Endothelial cell of umbilical vein (primary cell): ENCODE results near the gene MOGAT3. TPM values are rescaled to one million over a fixed set of nuclear protein-coding genes. Genes with fewer than 3 reads are reported as not detected.
A peak's percentile ranks its signal among the peaks of the same experiment; 100 is the strongest.

Experiments
- BruUV-seq: library from RNA; stranded (reverse); fragments of 400-500 nt; replicated peaks from 2 replicates; lab custom pipeline; 2021; lab: Mats Ljungman, UMichigan
- CTCF ChIA-PET: fragments of 300-600, 350-600 bp; sonication (Branson Sonifier 250); formaldehyde crosslinking; loops from one replicate; lab custom pipeline; 2021; ENCODE audit warnings: antibody characterized with exemption, inconsistent platforms; lab: Charles Lee
- POLR2A ChIA-PET: fragments of 300-600, 350-600 bp; sonication (Branson Sonifier 250); formaldehyde crosslinking; loops from one replicate; lab custom pipeline; 2021; ENCODE audit warnings: antibody characterized with exemption, inconsistent platforms; lab: Charles Lee
- DNase-seq: peaks from one replicate; pipeline ENCODE4 v3.0.0-alpha.2; 2011; ENCODE audit warnings: low read depth, low spot score
- FAIRE-seq: peaks from 2 replicates; lab custom pipeline; 2011; peaks lifted over from hg19 to GRCh38; lab: Jason Lieb, UNC
- H2AFZ ChIP-seq: 2 replicates; pipeline ENCODE4 v1.6.0; 2012; ENCODE audit warnings: low read depth, low read length, control low read depth, inconsistent platforms
- H3K27ac ChIP-seq: 2 replicates; pipeline ENCODE4 v1.5.1; 2011; ENCODE audit warnings: low read depth, mild to moderate bottlenecking, control low read depth, low read length, moderate library complexity; ENCODE audit not compliant: insufficient read depth
- H3K27me3 ChIP-seq, 2 experiments: 2 replicates each; pipeline versions ENCODE4 v1.6.0 to v1.6.1; 2011; ENCODE audit warnings: low read length in 2 of 2, mixed read lengths in 1 of 2; ENCODE audit not compliant: control insufficient read depth in 2 of 2, insufficient read depth in 2 of 2
- H3K36me3 ChIP-seq, 2 experiments: 2 replicates in 1 of 2; 3 replicates in 1 of 2; pipeline ENCODE4 v1.5.1; 2011; ENCODE audit warnings: low read length in 2 of 2, mild to moderate bottlenecking in 1 of 2, moderate library complexity in 1 of 2; ENCODE audit not compliant: control insufficient read depth in 2 of 2, insufficient read depth in 2 of 2; ENCODE audit errors: extremely low read depth in 1 of 2
- H3K4me1 ChIP-seq: 3 replicates; pipeline ENCODE4 v1.5.1; 2011; ENCODE audit warnings: mild to moderate bottlenecking, low read length; ENCODE audit not compliant: control insufficient read depth, insufficient read depth; ENCODE audit errors: extremely low read depth
- H3K4me2 ChIP-seq: 2 replicates; pipeline ENCODE4 v1.6.1; 2011; ENCODE audit warnings: low read length, control low read depth, mixed read lengths; ENCODE audit not compliant: insufficient read depth
- H3K4me3 ChIP-seq, 3 experiments: fragments of 200-600 bp in 1 of 3; sonication (generic), shearing (Covaris generic) in 1 of 3; replicated peaks in 1 of 3; 2 replicates each; pipeline ENCODE4 v1.5.1; 2011 to 2016; ENCODE audit warnings: control low read depth in 3 of 3, low read length in 3 of 3, mild to moderate bottlenecking in 2 of 3, inconsistent platforms in 1 of 3, low read depth in 1 of 3, moderate library complexity in 1 of 3; ENCODE audit not compliant: insufficient read depth in 1 of 3
- H3K79me2 ChIP-seq: 2 replicates; pipeline ENCODE4 v1.6.0; 2012; ENCODE audit warnings: low read length, inconsistent platforms; ENCODE audit not compliant: control insufficient read depth, insufficient read depth
- H3K9ac ChIP-seq: replicated peaks from 2 replicates; pipeline ENCODE3; 2011; ENCODE audit warnings: low read length, control low read depth; ENCODE audit not compliant: insufficient read depth; ENCODE audit errors: extremely low read depth
- H3K9me1 ChIP-seq: replicated peaks from 3 replicates; pipeline ENCODE4 v1.6.0; 2011; ENCODE audit warnings: mild to moderate bottlenecking, low read length; ENCODE audit not compliant: control insufficient read depth, insufficient read depth; ENCODE audit errors: extremely low read depth
- H3K9me3 ChIP-seq: replicated peaks from 2 replicates; pipeline ENCODE4 v1.5.1; 2012; ENCODE audit warnings: low read length, inconsistent platforms; ENCODE audit not compliant: control insufficient read depth, insufficient read depth
- H4K20me1 ChIP-seq: replicated peaks from 2 replicates; pipeline ENCODE3; 2011; ENCODE audit warnings: mild to moderate bottlenecking, low read length; ENCODE audit not compliant: control insufficient read depth, insufficient read depth; ENCODE audit errors: extremely low read depth
- CTCF ChIP-seq, 2 donors: IDR thresholded peaks; 1 replicate in 1 of 2; 2 replicates in 1 of 2; pipeline ENCODE4 v1.5.1; 2011; ENCODE audit warnings: low read length in 2 of 2, mild to moderate bottlenecking in 2 of 2, moderate library complexity in 2 of 2, control low read depth in 1 of 2, inconsistent platforms in 1 of 2, low read depth in 1 of 2; ENCODE audit not compliant: insufficient read depth in 1 of 2; ENCODE audit errors: extremely low read depth in 1 of 2
- EZH2 ChIP-seq: IDR thresholded peaks from 2 replicates; pipeline ENCODE4 v1.6.1; 2012; ENCODE audit warnings: borderline replicate concordance, low read depth, mild to moderate bottlenecking, moderate library complexity, low read length, inconsistent platforms; ENCODE audit not compliant: severe bottlenecking
- FOS ChIP-seq: IDR thresholded peaks from 2 replicates; pipeline ENCODE4 v1.6.1; 2011; ENCODE audit warnings: mild to moderate bottlenecking, low read length, moderate library complexity, borderline replicate concordance; ENCODE audit not compliant: insufficient read depth
- GATA2 ChIP-seq: IDR thresholded peaks from 2 replicates; pipeline ENCODE4 v1.7.0; 2011; ENCODE audit warnings: low read depth, mild to moderate bottlenecking, moderate library complexity, mixed read lengths, low read length; ENCODE audit not compliant: insufficient read length, insufficient read depth
- JUN ChIP-seq: IDR thresholded peaks from 2 replicates; pipeline ENCODE4 v1.6.1; 2011; ENCODE audit warnings: borderline replicate concordance, low read depth; ENCODE audit not compliant: insufficient read length, insufficient read depth
- MAX ChIP-seq: IDR thresholded peaks from 2 replicates; pipeline ENCODE4 v1.6.1; 2011; ENCODE audit not compliant: insufficient read depth, insufficient read length
- MYC ChIP-seq: IDR thresholded peaks from one replicate; pipeline ENCODE4 v1.6.1; 2011; ENCODE audit warnings: mild to moderate bottlenecking, low read depth, low read length
- POLR2A ChIP-seq: IDR thresholded peaks from 2 replicates; pipeline ENCODE4 v1.6.1; 2012; ENCODE audit warnings: low read depth, mild to moderate bottlenecking, control low read depth, low read length
- POLR2AphosphoS5 ChIP-seq: IDR thresholded peaks from 2 replicates; pipeline ENCODE4 v1.6.1; 2012; ENCODE audit warnings: low read depth, mild to moderate bottlenecking, control low read depth, low read length, moderate library complexity; ENCODE audit not compliant: insufficient read depth
- dilution Hi-C: fragments of 300-500 bp; cut with MboI; formaldehyde crosslinking; loops from one replicate; pipeline ENCODE4 v1.15.0; 2019; ENCODE audit warnings: low sequenced_read_pairs; ENCODE audit not compliant: extremely low pct_ligation_motif_present
- intact Hi-C: fragments of 100-400 bp; cut with micrococcal nuclease; formaldehyde crosslinking; loops from one replicate; pipeline ENCODE4 v1.10.0; 2022
- polyA plus RNA-seq, 4 experiments: library from polyadenylated mRNA; depleted of rRNA in 3 of 4; stranded (reverse) in 3 of 4; unstranded in 1 of 4; fragments of >200 nt; gene quantifications; 2 replicates each; pipeline versions ENCODE4 v1.2.1 to v1.2.3, GENCODE V29; 2011 to 2012; ENCODE audit warnings: missing spikeins in 1 of 4
- total RNA-seq: library from RNA; stranded (reverse); gene quantifications from 2 replicates; pipeline ENCODE4 v1.2.3, GENCODE V29; 2021

MOGAT3 gene
- total and polyA plus RNA-seq, 2 donors (not counting 3 experiments of a cell fraction or from before 2014, with no cell fraction given): not detected

GRCh38 chr7:101239191-101239950, 38.5 kb upstream of the MOGAT3 start:
- dilution Hi-C loops: no loop called here
- H3K4me2 ChIP-seq: peak overlapping the region; percentile 1
- ChIA-PET CTCF (interaction anchor here (1.1 to 3.5 kb wide), 5 partner anchors 10 to 47 kb away, joined by 3 to 18 read pairs (median 12); partner anchors contain the start of genes PLOD3 and ZNHIT1), POLR2A (no interaction called here)
- H3K27me3 ChIP-seq: no peaks in the 10 kb centered on the region
- no peak overlapping the region for H3K9ac ChIP-seq
- peaks cover 21% of the 10 kb centered on the region for H3K79me2 ChIP-seq
- no peak overlapping the region for H3K4me3 ChIP-seq
- DNase-seq (peak; percentile 52), FAIRE-seq (peak; percentile 74)
- TF ChIP-seq EZH2 (no peak), POLR2A (no peak), GATA2 (no peak), POLR2AphosphoS5 (no peak), FOS (no peak), CTCF (IDR thresholded peaks at IDR 0.05; ENCODE audit: extremely low read depth in 1 of 2, insufficient read depth in 1 of 2, low read depth in 1 of 2, low read length in 2 of 2) (no peak), MYC (no peak), MAX (no peak), JUN (no peak)
- H3K36me3 ChIP-seq: peaks cover 0 to 16% of the 10 kb centered on the region in 2 experiments
- H4K20me1 ChIP-seq: no peaks in the 10 kb centered on the region
- no peaks in the 10 kb centered on the region for H3K9me1 ChIP-seq
- peak overlapping the region; percentile 7 for H2AFZ ChIP-seq
- H3K9me3 ChIP-seq: no peaks in the 10 kb centered on the region
- BruUV-seq: no TSS peak
- intact Hi-C loops: loop anchor here (1.0 to 5.0 kb wide), 2 partner anchors 21 to 43 kb away; partner anchors contain the start of gene ZNHIT1
- H3K27ac ChIP-seq: peak overlapping the region; percentile 27
- peaks cover 38% of the 10 kb centered on the region for H3K4me1 ChIP-seq
